GM18507 (cell line): ENCODE results near the gene RGL1.
A peak's percentile ranks its signal among the peaks of the same experiment; 100 is the strongest.

Source experiments
- DNase-seq: peaks from one replicate; pipeline ENCODE4 v3.0.0; 2011; ENCODE audit warnings: low read depth; ENCODE audit not compliant: insufficient read length; ENCODE audit errors: extremely low spot score
- FAIRE-seq: peaks from 2 replicates; lab custom pipeline; 2011; peaks lifted over from hg19 to GRCh38; lab: Jason Lieb, UNC

The RGL1 gene

DNA sequence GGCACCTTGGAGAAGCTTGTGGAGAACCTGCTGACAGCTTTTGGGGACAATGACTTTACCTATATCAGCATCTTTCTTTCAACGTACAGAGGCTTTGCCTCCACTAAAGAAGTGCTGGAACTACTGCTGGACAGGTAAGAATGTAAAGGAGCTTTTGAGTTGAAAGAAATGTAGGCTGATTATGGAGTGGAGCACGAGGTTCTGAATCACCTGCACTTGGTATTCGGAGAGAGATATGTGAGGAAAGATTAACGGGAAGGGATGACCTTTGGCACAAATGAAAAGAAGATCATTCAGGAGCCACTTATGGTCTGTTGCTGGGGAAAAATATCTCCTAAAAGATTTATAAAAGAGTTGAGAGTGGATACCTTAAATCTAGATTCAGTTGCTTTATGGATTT lies 42.7 kb downstream of the RGL1 start:
- FAIRE-seq: peak; percentile 33
- DNase-seq: no peak

DNA sequence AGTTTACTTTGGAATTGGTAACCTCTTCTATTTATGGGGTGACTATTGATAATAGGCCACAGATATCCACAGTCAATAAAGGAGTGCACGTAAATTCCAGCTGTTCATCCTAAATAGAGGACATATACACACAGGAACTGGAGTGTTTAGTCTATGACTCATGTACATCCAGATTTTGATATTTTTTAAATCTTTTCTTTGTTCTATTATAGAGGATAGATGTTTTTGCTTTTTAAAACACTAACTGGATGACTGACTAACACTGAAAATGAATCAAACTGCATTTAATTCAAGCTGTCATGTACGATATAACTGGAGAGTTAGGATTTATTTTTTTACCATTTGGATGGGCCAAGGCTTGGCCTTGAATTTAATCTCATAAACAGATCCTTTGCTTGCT lies 45.9 kb downstream of the RGL1 start:
- no peak for DNase-seq
- no peak for FAIRE-seq

DNA sequence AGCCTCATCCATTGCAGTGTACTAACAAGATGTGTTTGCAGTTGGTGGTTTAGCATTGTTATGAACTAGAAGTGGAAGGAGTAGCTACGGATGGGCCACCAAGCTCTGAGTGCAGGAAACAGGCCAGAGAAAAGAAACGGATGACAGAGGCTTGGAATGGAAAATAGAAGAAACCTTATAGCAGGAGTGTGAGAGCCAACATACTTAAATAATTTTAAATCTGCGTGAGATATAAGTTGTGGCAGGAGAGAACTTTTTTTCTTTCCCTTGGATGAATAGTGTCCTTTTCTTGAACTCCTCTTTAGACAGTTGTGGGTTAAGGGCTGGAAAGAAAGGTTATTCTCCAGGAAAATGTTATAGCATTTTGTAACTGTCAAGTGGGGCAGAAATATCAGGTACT lies 54.2 kb downstream of the RGL1 start:
- no peak for DNase-seq
- no peak for FAIRE-seq

DNA sequence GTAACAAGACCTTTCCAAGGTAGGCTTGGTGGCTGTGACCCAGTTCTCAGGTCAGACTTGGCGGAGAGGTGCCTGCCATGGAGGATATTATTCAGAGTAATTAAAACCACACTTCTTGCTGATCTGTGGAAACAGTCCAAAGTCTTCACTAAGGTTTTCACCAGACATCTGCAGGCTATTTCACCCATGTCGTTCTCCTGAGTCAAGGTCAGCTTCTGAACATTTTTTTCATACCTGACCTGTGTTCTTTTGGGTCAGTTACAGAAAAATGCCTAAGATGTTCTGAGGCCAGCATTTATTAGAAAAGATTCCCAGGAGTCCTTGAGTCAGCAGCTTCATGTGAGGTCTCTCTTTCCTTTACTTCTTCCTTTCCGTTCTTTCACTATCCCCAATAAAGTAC lies 54.9 kb downstream of the RGL1 start:
- DNase-seq (no peak), FAIRE-seq (no peak)

DNA sequence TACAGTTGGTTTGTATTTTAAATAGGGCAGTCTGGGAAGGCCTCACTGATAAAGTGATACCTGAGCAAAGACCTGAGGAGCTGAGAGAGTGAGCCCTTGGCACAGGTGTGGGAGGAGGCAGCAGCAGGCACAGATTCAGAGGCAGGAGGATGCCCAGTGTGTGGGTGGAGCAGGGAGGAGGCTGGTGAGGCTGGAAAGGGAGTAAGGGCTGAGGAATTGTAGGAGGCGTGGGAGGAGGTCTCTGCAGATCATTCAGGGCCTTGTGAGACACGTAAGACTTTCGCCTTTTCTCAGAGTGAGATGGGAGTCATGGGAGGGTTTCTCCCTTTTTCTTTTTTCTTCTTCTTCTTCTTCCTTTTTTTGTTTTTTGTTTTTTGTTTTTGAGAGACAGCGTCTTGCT lies 58.0 kb downstream of the RGL1 start:
- DNase-seq (no peak), FAIRE-seq (no peak)

DNA sequence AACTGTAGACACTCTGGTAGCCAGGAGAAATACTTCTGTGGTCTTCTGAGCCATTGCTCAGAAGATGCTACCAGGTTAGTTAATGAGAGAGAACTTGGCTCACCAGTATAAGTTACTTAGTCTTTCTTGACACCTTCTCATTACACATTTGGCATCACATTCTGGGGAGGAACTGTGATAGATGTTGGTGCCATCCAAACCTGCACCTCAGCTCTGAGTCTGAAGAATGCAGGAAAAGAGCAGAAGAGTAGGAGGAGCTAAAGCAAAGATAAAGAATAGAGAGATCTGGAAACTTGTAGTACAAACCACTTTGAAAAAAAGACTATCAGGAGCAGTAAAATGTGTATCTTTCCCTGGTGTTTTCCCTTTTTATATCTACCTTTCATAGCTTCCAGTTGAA lies 58.9 kb downstream of the RGL1 start:
- no peak for FAIRE-seq
- DNase-seq: no peak

DNA sequence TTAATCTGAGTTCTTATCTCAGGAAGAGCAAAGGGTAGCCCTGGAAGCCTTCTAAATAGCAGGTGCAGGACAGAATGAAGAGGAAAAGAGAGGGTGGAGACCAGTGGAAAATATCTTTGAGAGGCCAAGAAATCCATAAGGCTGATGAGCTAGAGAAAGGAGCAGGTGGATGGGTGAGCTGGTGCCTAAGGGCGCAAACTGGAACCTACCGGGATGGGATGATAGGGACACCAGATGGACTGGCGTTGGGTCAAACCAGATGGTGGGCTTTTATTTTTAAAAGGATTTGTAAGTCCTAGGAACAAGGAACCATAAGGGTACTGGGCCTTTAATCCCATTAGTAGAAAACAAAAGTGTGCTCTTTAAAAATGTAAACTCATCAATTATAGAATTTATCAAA lies 59.7 kb downstream of the RGL1 start:
- DNase-seq (no peak), FAIRE-seq (no peak)

DNA sequence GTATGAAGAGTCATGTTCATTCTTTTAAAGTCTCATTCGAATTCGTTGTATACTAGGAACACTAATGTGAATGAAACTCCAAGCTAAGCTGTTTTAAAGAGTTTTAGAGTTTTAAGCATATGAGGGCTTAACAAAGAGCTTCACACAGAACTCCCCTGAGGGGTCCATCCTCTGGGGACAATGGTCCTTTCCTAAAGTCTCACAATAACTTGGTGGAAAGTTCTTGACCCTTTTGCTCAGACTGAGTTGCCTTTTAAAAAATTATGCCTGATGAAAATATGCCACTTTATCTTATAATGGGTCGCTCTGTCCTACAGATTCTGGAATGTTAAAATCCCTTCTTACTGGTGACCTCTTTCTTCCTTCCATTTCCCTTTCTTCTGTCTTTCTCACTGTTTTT lies 64.3 kb downstream of the RGL1 start:
- no peak for FAIRE-seq

DNA sequence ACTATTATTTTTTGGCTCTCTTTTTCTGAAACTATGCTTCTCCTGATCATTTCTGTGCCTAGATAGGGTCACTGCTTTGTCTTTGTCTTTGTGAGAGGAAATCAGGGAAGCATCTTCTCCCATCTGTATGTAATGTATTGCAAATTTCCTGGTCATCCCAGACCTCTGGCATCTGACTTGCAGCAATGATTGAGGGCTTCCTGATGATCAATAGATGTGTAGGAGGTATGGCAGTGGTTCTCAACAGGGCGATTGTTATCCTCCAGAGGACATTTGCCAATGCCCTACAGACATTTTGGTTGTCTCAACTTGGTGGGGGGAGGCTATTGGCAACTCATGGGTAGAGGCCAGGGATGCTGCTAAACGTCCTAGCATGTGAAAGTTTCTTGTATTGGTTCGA lies 64.7 kb downstream of the RGL1 start:
- no peak for DNase-seq
- no peak for FAIRE-seq

More for the DNA sequence above, 64.3 kb downstream of the RGL1 start:
- DNase-seq: no peak

DNA sequence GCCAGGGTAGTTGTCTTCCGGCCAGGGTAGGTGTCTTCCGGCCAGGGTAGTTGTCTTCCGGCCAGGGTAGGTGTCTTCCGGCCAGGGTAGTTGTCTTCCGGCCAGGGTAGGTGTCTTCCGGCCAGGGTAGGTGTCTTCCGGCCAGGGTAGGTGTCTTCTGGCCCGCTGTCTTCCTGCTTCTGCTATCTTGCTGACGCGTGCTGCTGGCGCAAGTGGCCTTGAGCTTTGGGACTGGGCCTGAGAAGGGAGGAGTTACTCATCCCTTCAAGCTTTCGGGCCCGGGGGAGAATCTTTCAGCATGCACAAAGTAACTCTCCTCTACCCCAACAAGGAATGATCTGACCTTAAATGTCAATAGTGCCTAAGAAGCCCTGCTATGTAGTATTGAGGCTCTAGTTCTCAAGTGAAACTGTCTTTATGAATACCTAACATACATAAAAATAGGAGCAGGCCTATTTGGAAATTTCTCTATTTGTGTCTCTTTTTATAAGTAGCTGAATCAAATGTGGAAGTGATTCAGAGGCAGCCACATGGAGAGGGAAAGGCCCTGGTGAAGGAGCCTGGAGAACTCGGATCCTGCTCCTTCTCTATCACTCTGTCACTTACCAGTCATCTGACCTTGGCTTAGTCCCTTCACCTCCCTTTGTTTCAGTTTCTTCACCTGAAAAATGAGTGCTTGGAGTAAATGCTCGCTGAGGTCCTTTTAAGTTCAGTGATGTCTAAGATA lies 65.6 kb downstream of the RGL1 start:
- FAIRE-seq (no peak), DNase-seq (no peak)

DNA sequence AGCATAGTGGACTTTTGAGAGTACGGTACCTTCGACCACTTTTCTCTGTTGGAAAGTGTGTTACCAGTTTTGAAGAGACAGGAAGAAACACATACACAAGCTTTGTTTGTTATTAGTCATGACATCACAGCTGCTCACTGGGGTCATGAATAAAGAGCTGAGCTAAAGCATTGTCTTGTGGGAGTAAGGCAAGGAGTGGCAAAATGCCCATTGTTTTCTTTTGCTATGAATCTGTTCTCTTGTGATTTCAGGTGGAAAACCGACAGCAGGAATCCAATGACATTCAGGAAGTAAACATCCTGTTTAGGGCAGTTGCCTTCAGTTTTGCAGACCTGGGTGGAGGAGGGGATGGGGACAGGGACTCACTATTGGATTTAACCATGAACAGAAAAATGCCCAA lies 66.2 kb downstream of the RGL1 start:
- FAIRE-seq (peak; percentile 57), DNase-seq (no peak)

DNA sequence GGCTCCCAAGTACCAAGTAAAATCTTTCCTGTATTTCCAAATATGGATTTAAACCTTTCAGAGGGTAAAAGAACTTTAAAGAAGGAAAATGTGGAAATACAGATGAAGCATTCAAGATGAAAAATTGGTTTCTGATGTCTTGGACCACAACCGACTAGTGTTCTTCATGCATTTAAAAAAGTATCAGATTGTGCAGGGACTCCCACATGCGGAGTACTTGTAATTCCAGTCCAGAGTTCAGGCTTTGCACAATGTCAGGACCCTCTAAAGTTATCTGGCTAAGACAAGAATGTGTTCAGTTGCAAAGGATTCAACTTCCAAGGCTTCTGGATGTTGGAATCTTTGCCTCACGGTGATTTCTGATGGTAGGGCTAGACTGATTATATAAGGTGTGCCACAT lies 66.7 kb downstream of the RGL1 start:
- DNase-seq: no peak
- no peak for FAIRE-seq

DNA sequence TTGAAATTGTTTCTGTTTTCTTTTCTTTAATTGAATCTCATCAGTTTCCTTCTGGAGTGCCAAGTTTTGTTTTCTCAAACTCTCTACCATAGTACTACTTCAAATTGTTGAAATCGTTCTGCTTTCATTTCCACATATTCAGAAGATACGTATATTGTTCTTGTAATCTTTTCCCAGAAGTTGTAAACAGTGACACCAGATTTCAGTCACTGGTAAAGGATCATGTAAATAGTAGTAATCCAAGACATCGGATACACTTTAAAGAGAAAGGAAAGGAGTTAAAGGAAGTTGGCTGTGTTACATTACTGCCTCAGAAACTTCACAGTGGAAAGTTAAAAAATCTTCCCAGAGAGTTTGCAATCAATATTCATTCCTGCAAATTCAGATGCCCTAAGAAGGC lies 67.5 kb downstream of the RGL1 start:
- DNase-seq (no peak), FAIRE-seq (peak; percentile 44)

DNA sequence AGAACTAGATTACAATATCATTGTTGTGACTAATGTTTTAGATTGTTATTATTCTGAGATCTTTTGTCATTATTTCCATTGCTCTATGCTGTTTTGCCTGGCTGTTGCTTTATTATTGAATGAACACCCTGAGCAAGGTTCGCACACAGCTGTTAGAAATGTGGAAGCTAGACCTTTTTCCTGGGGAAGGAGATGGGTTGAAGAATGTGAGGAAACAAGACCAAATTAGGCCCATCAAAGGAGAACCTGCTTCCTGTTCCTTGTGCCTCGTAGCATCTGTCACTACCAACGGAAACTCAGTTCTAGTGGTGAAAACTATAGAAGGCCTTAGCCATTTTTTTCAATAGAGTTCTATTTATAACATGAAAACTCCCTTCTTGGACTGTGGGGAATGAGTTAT lies 68.7 kb downstream of the RGL1 start:
- FAIRE-seq (peak; percentile 47), DNase-seq (no peak)

DNA sequence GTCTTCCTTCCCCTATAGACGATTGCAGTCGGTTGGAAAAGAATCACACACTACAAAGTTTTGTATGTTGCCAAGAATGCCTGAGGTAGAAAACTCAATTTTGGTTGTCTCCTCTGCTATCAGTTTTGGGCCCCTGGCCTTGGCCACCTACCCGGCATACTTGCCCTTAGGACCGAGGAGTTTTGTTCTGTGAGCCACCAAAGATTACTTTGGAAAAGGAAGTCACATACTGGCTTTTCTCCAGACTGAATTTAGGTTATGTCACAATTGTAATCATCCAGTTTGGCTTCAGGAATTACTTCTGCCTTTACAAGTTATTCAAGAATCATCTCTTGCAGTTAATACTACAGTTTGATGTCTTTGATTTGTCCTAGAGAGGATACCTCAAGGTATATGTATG lies 71.4 kb downstream of the RGL1 start:
- no peak for FAIRE-seq
- no peak for DNase-seq

DNA sequence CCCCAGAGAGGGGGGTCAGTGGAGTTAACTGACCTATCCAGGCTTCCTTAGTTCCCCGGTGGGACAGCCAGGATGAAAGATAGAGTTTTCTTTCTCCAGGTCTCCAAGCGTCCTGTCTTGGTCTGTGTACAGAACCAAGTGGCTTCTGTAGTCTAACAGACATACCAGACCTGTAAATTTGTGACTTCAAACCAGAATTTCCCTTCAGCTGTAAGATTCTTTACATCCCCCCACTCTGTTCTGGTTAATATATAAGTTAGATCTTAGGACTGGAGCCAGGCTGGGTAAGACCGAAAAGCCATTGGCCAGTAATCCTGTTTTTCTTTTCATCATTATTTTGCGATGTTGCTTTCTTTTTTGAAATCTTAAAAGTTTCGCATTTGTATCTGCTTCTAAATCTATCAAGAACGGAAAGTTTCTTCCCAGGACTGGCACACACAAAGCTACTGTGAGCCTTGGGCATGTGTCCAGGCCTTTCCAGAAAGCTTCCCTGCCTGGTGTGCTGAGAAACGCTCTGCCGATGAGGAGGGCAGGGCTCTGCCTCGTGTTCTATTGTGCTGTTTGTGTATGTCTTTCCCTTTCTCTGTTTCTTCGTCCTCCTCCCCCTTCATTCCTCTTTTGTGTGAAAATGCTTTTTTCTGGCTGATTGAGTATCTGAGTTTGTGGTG lies 72.3 kb downstream of the RGL1 start:
- DNase-seq (no peak), FAIRE-seq (no peak)

DNA sequence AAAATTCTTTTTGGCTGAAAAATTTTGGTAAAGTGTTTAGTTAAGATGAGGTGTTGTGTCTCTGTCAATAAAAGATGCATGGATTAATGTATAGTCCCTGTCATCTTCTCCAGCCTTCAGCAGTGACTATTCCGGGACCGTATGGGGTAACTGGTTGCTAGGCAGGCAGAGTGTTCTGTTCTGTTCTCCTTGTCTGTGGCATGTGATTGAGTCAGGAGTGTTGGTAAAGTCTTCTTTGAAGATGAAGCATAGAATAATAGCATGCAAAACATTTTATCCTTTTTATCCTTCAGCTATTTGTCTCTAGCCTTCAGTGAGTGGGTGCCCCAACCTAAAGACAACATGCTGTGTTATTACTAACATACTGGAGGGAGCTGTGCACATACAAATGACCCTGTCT lies 74.6 kb downstream of the RGL1 start:
- DNase-seq (no peak), FAIRE-seq (no peak)

DNA sequence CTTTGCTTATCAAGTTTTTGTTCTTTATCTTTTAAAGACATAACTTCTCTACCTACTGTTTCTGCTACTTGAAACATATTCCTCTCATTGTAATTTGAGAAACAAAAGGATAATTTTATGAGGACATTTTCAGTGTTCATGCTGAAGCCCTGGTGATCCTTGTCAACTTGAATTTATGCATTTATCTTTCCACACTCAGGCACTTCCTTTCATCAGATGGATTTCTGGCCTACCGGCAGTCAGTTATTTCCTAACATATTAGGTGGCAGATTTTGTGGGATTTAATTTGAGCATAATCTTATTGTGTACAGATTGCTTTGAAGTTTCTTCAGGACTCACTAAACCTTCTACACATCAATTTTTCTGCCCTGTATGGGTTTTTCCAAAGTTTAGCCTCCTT lies 75.0 kb downstream of the RGL1 start:
- DNase-seq: no peak
- FAIRE-seq: no peak

DNA sequence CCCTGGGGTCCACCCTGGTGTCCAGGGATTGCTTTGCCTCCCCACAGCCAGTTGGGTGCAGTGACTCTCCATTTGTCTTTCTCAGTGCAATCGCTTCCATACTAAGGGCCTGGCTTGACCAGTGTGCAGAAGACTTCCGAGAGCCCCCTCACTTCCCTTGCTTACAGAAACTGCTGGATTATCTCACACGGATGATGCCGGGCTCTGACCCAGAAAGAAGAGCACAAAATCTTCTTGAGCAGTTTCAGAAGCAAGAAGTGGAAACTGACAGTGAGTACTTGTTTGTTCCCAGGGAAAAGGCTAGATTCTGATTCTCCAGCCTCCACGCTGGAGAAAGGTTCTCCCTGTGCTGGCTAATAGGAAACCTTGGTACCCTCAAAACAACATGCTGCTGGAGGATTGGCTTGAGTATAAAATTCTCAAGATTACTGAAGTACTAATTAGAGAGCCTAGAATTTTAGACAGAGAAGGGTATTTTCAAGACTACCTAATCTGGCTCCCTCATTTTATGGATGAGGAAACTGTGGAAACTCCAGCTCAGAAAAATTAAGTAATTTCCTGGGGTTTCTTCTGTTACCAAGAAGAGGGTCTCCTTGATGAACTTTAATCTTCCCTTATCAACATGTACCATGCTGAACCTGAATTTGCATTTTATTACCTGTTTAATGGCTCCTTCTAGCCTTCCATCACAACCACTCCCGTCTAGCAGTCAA lies 75.8 kb downstream of the RGL1 start:
- FAIRE-seq (no peak), DNase-seq (no peak)

DNA sequence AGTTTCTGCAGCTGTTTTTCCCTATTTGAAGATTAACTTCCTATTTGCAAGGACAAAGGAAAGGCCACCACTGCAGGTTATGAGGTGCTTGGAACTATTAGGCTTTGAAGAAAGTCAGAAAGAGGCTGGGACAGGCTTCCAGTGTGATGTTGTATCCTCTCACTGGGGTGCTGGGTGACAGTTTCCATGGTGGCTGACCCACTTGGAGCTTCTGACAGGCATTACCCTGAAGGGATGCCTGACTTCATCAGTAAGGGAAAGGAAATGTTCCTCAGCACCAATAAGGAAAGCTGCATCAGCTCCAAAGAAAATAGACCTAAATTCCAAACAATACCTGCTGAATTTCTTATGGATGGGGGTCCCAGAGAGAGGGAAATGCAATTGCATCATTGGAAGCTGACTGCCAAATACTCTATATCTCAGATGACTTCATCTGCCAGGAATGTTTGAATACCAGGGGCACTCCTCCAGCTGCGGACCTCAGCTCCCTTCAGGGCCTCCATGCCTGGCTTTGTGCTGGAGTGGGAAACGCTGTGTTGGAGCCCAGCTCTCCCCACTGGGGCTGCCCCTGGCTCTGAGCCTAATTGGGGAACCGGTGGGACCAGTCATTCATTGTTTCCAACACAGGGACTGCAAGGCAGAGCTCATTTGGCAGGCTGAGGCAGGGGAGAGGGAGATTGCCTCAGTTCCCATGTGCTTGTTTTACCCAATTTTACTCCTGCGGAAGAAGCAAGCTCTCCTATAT lies 76.6 kb downstream of the RGL1 start:
- DNase-seq (no peak), FAIRE-seq (no peak)
